Osteocyte (in vitro differentiated cells): ENCODE data around the gene FSCN2. TPM values are rescaled to one million over a fixed set of nuclear protein-coding genes. Genes with fewer than 3 reads are reported as not detected.

Experiments
- DNase-seq: peaks from one replicate; pipeline ENCODE4 v3.0.0; 2021; ENCODE audit warnings: mixed read lengths; ENCODE audit not compliant: unreplicated experiment; ENCODE audit errors: extremely low spot score
- H3K27ac Mint-ChIP-seq: one replicate; pipeline ENCODE4 v1.8.0; 2021; ENCODE audit warnings: mild to moderate bottlenecking, mixed read lengths; ENCODE audit not compliant: unreplicated experiment
- H3K27me3 Mint-ChIP-seq: one replicate; pipeline ENCODE4 v1.8.0; 2021; ENCODE audit warnings: mixed read lengths; ENCODE audit not compliant: unreplicated experiment
- H3K36me3 Mint-ChIP-seq: one replicate; pipeline ENCODE4 v1.8.0; 2021; ENCODE audit warnings: mixed read lengths; ENCODE audit not compliant: unreplicated experiment
- H3K4me1 Mint-ChIP-seq: one replicate; pipeline ENCODE4 v1.8.0; 2021; ENCODE audit warnings: mixed read lengths; ENCODE audit not compliant: unreplicated experiment
- H3K4me3 Mint-ChIP-seq: one replicate; pipeline ENCODE4 v1.8.0; 2021; ENCODE audit warnings: mild to moderate bottlenecking, moderate library complexity, mixed read lengths; ENCODE audit not compliant: unreplicated experiment
- H3K9me3 Mint-ChIP-seq: one replicate; pipeline ENCODE4 v1.8.0; 2021; ENCODE audit warnings: mixed read lengths; ENCODE audit not compliant: unreplicated experiment
- total RNA-seq: library from RNA; stranded (reverse); gene quantifications from 2 replicates; pipeline ENCODE4 v1.2.1, GENCODE V29; 2021
- TF ChIP-seq, protein P1 (sequence below): fragments of 200-600 bp; sonication (generic); IDR thresholded peaks from 2 replicates; pipeline ENCODE4 v1.5.0; 2021; ENCODE audit warnings: antibody characterized with exemption, mild to moderate bottlenecking, moderate library complexity

The FSCN2 gene
- total RNA-seq, 1 donor from 2014 or later = 3.0 TPM

GRCh38 chr17:81550285-81550684 is 22.1 kb downstream of the FSCN2 start:
- Mint-ChIP-seq H3K27me3 (no peaks in the 10 kb centered on the region), H3K27ac (peak overlapping the region; percentile 18), H3K36me3 (peaks cover 19% of the 10 kb centered on the region), H3K9me3 (no peaks in the 10 kb centered on the region), H3K4me3 (peak overlapping the region; percentile 85), H3K4me1 (peaks cover 42% of the 10 kb centered on the region)
- no peak for DNase-seq
- TF ChIP-seq, protein P1, sequence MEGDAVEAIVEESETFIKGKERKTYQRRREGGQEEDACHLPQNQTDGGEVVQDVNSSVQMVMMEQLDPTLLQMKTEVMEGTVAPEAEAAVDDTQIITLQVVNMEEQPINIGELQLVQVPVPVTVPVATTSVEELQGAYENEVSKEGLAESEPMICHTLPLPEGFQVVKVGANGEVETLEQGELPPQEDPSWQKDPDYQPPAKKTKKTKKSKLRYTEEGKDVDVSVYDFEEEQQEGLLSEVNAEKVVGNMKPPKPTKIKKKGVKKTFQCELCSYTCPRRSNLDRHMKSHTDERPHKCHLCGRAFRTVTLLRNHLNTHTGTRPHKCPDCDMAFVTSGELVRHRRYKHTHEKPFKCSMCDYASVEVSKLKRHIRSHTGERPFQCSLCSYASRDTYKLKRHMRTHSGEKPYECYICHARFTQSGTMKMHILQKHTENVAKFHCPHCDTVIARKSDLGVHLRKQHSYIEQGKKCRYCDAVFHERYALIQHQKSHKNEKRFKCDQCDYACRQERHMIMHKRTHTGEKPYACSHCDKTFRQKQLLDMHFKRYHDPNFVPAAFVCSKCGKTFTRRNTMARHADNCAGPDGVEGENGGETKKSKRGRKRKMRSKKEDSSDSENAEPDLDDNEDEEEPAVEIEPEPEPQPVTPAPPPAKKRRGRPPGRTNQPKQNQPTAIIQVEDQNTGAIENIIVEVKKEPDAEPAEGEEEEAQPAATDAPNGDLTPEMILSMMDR = no peak

GRCh38 chr17:81550830-81551457 is 22.8 kb downstream of the FSCN2 start:
- H3K27ac Mint-ChIP-seq = peak overlapping the region; percentile 65

DNA sequence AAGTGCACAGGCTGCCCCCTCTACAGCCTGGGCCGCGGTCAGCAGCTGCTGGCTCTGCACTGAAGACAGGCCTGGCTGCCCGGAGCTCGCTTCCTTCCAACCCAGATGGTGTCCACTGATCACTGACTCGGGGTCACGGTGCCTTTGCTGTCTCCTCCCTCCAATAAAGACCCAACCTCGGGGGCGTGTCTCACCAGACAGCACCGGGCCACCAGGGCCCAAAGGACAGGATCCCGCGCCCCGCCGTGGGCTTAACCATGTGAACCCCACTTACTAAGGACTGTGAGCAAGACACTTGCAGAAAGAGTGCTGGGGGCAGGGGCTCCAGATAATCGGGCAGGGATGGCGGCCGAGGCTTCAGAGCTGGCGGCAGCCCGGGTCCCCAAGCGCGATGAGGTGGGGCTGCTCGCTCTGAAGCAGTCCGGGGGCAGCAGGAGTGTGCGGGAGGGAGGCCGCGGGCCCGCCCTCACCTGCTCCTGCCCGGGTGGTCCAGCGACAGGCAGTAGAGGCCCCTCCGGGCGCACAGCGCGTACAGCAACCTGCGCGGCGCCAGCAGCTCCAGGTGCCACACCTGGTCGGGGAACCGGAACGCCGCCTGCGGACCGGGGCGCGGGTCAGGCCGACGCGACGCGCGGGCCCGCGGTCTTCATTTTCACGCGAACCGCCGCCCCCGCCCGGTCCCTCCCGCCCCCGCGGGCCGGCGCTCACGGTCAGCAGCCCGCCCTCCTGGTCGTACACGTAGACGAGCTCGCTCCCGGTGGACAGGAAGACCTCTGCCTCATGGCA is 23.5 kb downstream of the FSCN2 start:
- H3K4me3 Mint-ChIP-seq = peak overlapping the region; percentile 85
- H3K36me3 Mint-ChIP-seq = peaks cover 14% of the 10 kb centered on the region
- H3K27me3 Mint-ChIP-seq = no peaks in the 10 kb centered on the region
- peaks cover 49% of the 10 kb centered on the region for H3K4me1 Mint-ChIP-seq
- TF ChIP-seq, protein P1 = no peak
- DNase-seq = peak; percentile 87
- peak overlapping the region; percentile 65 for H3K27ac Mint-ChIP-seq
- no peaks in the 10 kb centered on the region for H3K9me3 Mint-ChIP-seq

More at GRCh38 chr17:81550830-81551457, 22.8 kb downstream of the FSCN2 start:
- TF ChIP-seq, protein P1 = no peak
- DNase-seq = no peak
- H3K9me3 Mint-ChIP-seq = no peaks in the 10 kb centered on the region
- peaks cover 43% of the 10 kb centered on the region for H3K4me1 Mint-ChIP-seq
- H3K36me3 Mint-ChIP-seq = peaks cover 19% of the 10 kb centered on the region
- H3K27me3 Mint-ChIP-seq = no peaks in the 10 kb centered on the region
- peak overlapping the region; percentile 85 for H3K4me3 Mint-ChIP-seq

GRCh38 chr17:81552244-81553017 is 24.3 kb downstream of the FSCN2 start, which contains the start of gene FAAP100:
FAAP100 (minus strand) TSS chr17:81552353; CDS start chr17:81552330, 23 bp downstream.
- H3K27ac Mint-ChIP-seq = peak within 1 kb of the TSS; percentile 93
- H3K27me3 Mint-ChIP-seq = no peaks in the 10 kb centered on the region
- peak within 1 kb of the TSS; percentile 85 for H3K4me3 Mint-ChIP-seq
- H3K36me3 Mint-ChIP-seq = peaks cover 18% of the 10 kb centered on the region
- DNase-seq = peak; percentile 94
- TF ChIP-seq, protein P1 = no peak
- H3K4me1 Mint-ChIP-seq = peaks cover 52% of the 10 kb centered on the region
- no peaks in the 10 kb centered on the region for H3K9me3 Mint-ChIP-seq
